IPS-18c (cell line): ENCODE results near the gene CNTN4.

Experiments
- H3K4me3 ChIP-seq: 2 replicates; pipeline ENCODE4 v1.7.0; 2013; ENCODE audit warnings: low read depth, mild to moderate bottlenecking, low read length, moderate library complexity; ENCODE audit not compliant: insufficient read depth
- H3K9me3 ChIP-seq: one replicate; pipeline ENCODE4 v1.6.1; 2013; ENCODE audit warnings: mild to moderate bottlenecking, low read length, moderate library complexity; ENCODE audit not compliant: control insufficient read depth, insufficient read depth

The CNTN4 gene

GRCh38 chr3:3066378-3066777 lies 967.7 kb downstream of the CNTN4 start:
- no peak overlapping the region for H3K4me3 ChIP-seq
- no peaks in the 10 kb centered on the region for H3K9me3 ChIP-seq

- no peaks in the 10 kb centered on the region for H3K9me3 ChIP-seq
- H3K4me3 ChIP-seq, result no peak overlapping the region
Observed at GRCh38 chr3:3066910-3067309, 968.2 kb downstream of the CNTN4 start.

- Histone ChIP-seq H3K9me3 (no peaks in the 10 kb centered on the region), H3K4me3 (no peak overlapping the region)
Observed at GRCh38 chr3:3068358-3068881, 969.8 kb downstream of the CNTN4 start.

GRCh38 chr3:3069723-3070122 lies 971.1 kb downstream of the CNTN4 start:
- no peak overlapping the region for H3K4me3 ChIP-seq
- no peaks in the 10 kb centered on the region for H3K9me3 ChIP-seq

- H3K9me3 ChIP-seq, result no peaks in the 10 kb centered on the region
- no peak overlapping the region for H3K4me3 ChIP-seq
Observed at GRCh38 chr3:3071136-3071535, 972.5 kb downstream of the CNTN4 start.

- Histone ChIP-seq H3K4me3 (no peak overlapping the region), H3K9me3 (no peaks in the 10 kb centered on the region)
Observed at GRCh38 chr3:3074551-3075257, 976.0 kb downstream of the CNTN4 start.

- Histone ChIP-seq H3K4me3 (no peak overlapping the region), H3K9me3 (no peaks in the 10 kb centered on the region)
Observed at GRCh38 chr3:3080309-3080708, 981.6 kb downstream of the CNTN4 start.

GRCh38 chr3:3081381-3082233 lies 982.9 kb downstream of the CNTN4 start:
- no peak overlapping the region for H3K4me3 ChIP-seq
- H3K9me3 ChIP-seq, result no peaks in the 10 kb centered on the region

GRCh38 chr3:3082234-3082924 lies 983.7 kb downstream of the CNTN4 start:
- H3K9me3 ChIP-seq, result no peaks in the 10 kb centered on the region
- H3K4me3 ChIP-seq, result no peak overlapping the region

- H3K4me3 ChIP-seq, result no peak overlapping the region
- no peaks in the 10 kb centered on the region for H3K9me3 ChIP-seq
Observed at GRCh38 chr3:3084890-3085289, 986.2 kb downstream of the CNTN4 start.

GRCh38 chr3:3085782-3086181 lies 987.1 kb downstream of the CNTN4 start:
- Histone ChIP-seq H3K9me3 (no peaks in the 10 kb centered on the region), H3K4me3 (no peak overlapping the region)

GRCh38 chr3:3086239-3086638 lies 987.6 kb downstream of the CNTN4 start:
- no peak overlapping the region for H3K4me3 ChIP-seq
- no peaks in the 10 kb centered on the region for H3K9me3 ChIP-seq

GRCh38 chr3:3087279-3087678 lies 988.6 kb downstream of the CNTN4 start:
- H3K4me3 ChIP-seq, result no peak overlapping the region
- H3K9me3 ChIP-seq, result no peaks in the 10 kb centered on the region

- no peaks in the 10 kb centered on the region for H3K9me3 ChIP-seq
- H3K4me3 ChIP-seq, result no peak overlapping the region
Observed at GRCh38 chr3:3087716-3088465, 989.2 kb downstream of the CNTN4 start.

GRCh38 chr3:3089017-3089416 lies 990.4 kb downstream of the CNTN4 start:
- Histone ChIP-seq H3K9me3 (no peaks in the 10 kb centered on the region), H3K4me3 (no peak overlapping the region)

GRCh38 chr3:3097958-3098357 lies 999.3 kb downstream of the CNTN4 start:
- Histone ChIP-seq H3K4me3 (no peak overlapping the region), H3K9me3 (no peaks in the 10 kb centered on the region)
